Activated CD4-positive, CD25-positive, alpha-beta regulatory T cell treated with anti-CD3 and anti-CD28 coated beads, Interleukin-2, amount 50 U/mL, for 24 hours (primary cell): ENCODE results near the gene TTC36.
A peak's percentile ranks its signal among the peaks of the same experiment; 100 is the strongest.
"Not testable (repeated sequence)": the region's sequence is repeated elsewhere in the genome, so short reads cannot be mapped to it uniquely, and the experiment has no call there.

ENCODE experiments used
- ATAC-seq, 2 donors: fragments of 150-1000 bp; cut with Tn5 transposase; one replicate each; pipeline ENCODE4 v1.10.0; 2021; ENCODE audit warnings: mild to moderate bottlenecking in 1 of 2, moderate library complexity in 1 of 2

Gene TTC36, protein sequence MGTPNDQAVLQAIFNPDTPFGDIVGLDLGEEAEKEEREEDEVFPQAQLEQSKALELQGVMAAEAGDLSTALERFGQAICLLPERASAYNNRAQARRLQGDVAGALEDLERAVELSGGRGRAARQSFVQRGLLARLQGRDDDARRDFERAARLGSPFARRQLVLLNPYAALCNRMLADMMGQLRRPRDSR

DNA sequence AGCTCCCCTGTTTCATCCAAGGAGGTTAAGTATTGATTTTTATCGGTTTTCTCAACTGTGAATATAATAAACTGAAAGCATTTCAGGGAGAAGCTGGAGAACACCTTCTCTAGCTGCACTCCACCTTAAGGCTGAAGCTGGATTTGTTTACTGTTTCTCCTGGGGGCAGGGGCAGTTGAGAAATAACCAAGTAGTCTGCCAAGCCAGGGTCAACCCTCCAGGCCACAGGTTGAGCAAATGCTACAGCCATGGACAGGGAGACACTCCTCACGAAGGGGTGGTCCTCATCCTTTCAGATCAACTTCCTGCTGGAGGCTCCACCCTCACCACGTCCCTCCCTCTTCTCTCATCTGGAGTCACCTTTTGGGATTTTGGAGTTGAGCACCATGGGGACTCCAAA is at the start of gene TTC36:
TSS of gene TTC36 (plus strand) at position 366 of the 400 bp plus-strand sequence. CDS start at position 387, 21 bp downstream.
- ATAC-seq = no peak

DNA sequence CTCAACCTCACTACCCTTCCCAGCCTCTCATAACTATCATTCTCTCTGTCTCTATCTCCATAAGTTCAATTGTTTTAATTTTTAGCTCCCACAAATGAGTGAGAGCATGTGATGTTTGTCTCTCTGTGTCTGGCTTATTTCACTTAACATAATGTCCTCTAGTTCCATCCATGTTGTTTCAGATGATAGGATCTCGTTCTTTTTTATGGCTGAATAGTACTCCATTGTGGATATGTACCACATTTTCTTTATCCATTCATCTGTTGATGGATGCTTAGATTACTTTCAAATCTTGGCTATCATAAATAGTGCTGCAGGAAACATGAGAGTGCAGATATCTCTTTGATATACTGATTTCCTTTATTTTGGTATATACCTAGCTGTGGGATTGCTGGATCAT is 46.0 kb upstream of the TTC36 start:
- not testable (repeated sequence) for ATAC-seq

GRCh38 chr11:118484405-118484804 is 42.9 kb upstream of the TTC36 start:
- ATAC-seq = no peak

GRCh38 chr11:118485273-118485672 is 42.0 kb upstream of the TTC36 start:
- no peak for ATAC-seq

- ATAC-seq = peak; percentile 49 to 63
Measured at GRCh38 chr11:118488480-118489109, 38.7 kb upstream of the TTC36 start.

DNA sequence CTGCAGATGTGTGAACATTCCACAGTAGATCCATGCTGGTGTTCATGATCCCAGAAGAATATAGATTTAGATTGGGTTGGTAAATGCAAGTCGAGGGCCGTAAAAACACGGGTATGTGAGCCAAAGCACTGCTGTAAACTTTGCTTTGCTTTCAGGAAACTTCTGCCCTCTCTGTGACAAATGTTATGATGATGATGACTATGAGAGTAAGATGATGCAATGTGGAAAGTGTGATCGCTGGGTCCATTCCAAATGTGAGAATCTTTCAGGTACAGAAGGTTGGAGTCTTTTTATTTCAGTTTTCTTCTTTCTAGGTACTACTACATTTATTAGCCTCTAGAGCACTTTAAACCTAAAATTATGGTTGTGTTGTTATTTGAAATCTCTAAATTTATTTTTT is 36.2 kb upstream of the TTC36 start:
- ATAC-seq = peak in 1 of 2 donors; percentile 53

GRCh38 chr11:118497831-118498230 is 29.4 kb upstream of the TTC36 start:
- no peak for ATAC-seq

DNA sequence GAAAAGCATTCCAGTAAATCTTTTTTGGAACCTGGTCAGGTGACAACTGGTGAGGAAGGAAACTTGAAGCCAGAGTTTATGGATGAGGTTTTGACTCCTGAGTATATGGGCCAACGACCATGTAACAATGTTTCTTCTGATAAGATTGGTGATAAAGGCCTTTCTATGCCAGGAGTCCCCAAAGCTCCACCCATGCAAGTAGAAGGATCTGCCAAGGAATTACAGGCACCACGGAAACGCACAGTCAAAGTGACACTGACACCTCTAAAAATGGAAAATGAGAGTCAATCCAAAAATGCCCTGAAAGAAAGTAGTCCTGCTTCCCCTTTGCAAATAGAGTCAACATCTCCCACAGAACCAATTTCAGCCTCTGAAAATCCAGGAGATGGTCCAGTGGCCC is 24.1 kb upstream of the TTC36 start:
- no peak for ATAC-seq

GRCh38 chr11:118511601-118512000 is 15.7 kb upstream of the TTC36 start:
- no peak for ATAC-seq

- no peak for ATAC-seq
Measured at GRCh38 chr11:118514103-118514502, 13.2 kb upstream of the TTC36 start.

DNA sequence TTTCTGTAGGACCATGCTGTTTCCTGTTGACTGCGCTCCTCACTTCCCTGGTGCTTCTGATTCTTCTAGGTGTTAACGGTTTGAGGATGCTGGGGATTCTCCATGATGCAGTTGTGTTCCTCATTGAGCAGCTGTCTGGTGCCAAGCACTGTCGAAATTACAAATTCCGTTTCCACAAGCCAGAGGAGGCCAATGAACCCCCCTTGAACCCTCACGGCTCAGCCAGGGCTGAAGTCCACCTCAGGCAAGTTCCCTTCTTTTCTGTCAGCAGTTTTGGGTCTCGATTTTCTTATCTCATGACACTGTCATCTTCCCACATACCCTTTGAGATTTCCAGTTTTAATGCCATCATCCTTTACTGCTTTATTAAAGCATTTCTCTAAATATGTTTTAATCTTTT is 7.7 kb upstream of the TTC36 start:
- no peak for ATAC-seq

DNA sequence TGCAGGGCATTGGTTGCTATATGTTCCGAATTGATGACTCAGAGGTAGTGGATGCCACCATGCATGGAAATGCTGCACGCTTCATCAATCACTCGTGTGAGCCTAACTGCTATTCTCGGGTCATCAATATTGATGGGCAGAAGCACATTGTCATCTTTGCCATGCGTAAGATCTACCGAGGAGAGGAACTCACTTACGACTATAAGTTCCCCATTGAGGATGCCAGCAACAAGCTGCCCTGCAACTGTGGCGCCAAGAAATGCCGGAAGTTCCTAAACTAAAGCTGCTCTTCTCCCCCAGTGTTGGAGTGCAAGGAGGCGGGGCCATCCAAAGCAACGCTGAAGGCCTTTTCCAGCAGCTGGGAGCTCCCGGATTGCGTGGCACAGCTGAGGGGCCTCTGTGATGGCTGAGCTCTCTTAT is 5.4 kb upstream of the TTC36 start:
- ATAC-seq = no peak

DNA sequence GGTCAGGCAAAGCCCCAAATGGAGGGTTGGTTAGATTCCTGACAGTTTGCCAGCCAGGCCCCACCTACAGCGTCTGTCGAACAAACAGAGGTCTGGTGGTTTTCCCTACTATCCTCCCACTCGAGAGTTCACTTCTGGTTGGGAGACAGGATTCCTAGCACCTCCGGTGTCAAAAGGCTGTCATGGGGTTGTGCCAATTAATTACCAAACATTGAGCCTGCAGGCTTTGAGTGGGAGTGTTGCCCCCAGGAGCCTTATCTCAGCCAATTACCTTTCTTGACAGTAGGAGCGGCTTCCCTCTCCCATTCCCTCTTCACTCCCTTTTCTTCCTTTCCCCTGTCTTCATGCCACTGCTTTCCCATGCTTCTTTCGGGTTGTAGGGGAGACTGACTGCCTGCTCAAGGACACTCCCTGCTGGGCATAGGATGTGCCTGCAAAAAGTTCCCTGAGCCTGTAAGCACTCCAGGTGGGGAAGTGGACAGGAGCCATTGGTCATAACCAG is 4.7 kb upstream of the TTC36 start:
- ATAC-seq = no peak

DNA sequence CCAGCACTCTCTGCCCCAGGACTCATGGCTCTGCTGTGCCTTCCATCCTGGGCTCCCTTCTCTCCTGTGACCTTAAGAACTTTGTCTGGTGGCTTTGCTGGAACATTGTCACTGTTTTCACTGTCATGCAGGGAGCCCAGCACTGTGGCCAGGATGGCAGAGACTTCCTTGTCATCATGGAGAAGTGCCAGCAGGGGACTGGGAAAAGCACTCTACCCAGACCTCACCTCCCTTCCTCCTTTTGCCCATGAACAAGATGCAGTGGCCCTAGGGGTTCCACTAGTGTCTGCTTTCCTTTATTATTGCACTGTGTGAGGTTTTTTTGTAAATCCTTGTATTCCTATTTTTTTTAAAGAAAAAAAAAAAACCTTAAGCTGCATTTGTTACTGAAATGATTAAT is 2.9 kb upstream of the TTC36 start:
- no peak for ATAC-seq

GRCh38 chr11:118524757-118525470 is 2.4 kb upstream of the TTC36 start:
- no peak for ATAC-seq

DNA sequence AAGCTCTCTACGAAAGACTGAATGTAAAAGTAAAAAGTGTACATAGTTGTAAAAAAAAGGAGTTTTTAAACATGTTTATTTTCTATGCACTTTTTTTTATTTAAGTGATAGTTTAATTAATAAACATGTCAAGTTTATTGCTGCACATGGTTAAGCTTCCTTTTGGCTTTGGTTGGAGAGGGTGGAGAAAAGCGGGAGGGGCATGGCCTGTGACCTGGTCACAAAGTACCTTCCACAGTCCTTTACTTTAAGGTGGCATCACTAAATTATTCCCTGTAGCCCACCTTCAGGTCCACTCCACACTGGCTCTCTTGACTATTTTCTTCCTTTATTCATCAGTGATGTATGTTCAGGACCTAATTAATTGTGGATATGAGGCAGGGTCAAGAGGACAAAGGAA is 586 bp upstream of the TTC36 start:
- ATAC-seq = no peak

DNA sequence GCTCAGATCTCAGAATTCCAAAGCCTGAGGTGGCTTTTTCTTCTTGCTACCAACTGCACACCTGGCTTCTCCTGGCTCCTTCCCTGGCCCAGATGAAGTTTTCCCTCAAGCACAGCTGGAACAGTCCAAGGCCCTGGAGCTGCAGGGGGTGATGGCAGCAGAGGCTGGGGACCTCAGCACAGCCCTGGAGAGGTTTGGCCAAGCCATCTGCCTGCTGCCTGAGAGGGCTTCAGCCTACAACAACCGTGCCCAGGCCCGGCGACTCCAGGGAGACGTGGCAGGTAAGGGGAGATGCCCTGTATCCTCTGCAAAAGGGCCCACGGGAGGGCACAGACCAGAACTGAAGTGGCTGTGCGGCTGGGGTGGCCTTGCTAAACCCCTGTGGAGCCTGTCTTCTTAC is 1.2 kb downstream of the TTC36 start:
- ATAC-seq = no peak

- ATAC-seq = no peak
Measured at GRCh38 chr11:118529584-118530175, 2.4 kb downstream of the TTC36 start.

- no peak for ATAC-seq
Measured at GRCh38 chr11:118530180-118530682, 3.0 kb downstream of the TTC36 start.

DNA sequence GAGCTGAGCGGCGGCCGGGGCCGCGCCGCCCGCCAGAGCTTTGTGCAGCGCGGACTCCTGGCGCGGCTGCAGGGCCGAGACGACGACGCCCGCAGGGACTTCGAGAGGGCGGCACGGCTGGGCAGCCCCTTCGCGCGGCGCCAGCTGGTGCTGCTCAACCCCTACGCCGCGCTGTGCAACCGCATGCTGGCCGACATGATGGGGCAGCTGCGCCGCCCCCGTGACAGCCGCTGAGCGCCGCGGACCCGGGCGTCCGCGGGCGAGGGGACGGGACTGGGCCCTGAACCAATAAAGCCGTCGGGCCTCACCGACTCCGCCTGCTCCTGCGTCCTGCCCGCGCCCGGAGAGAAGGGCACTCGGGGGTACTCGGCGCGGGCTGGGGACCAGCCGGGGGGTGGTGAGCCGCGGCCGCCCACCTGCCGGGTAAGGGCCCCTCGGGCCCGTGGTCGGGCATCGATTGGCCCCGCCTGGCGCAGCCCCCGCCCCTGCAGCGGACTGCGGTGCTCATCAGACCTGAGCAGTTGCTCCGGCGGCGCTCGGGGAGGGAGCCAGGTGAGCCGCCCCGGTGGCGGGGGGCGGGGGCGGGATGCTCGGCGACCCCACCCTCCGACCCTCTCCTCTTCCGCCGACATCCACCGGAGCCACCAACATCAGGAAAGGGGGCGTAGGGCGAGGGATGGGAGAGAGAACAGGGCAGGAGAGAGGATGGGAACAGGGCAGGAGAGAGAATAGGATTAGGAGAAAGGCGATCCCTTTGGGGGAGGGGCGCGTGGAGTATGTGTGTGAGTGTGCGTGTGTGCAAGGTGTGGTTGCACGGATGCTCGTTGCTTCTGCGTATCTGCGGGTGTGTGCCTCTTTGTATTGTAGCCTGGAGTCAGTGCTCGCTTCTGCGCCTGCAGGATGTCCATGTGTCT is 3.7 kb downstream of the TTC36 start, which contains the start of gene TMEM25:
TSS of gene TMEM25 (plus strand) at position 510 of the 914 bp plus-strand sequence. CDS start 610 bp downstream, outside the sequence.
- peak; percentile 87 to 89 for ATAC-seq

DNA sequence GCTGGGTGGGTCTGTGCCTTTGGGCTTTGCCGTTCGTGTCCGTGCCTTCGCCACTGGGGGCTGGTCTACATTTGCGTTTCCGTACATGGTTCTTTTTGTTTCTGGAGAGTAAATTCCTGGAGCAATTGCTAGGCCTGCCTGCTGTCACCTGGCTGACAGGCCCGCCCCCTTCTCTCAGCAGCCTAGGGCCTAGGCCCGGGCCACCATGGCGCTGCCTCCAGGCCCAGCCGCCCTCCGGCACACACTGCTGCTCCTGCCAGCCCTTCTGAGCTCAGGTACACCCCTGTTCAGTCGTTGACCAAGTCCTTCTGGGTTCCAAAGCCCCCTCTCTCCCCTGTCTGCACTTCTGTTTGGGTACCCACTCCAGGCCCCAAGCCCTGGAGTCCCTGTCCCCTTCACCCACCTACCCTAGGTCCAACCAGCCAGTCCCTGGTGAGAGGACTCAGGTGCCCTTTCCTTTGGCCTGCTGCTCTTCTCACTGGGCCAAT is 4.4 kb downstream of the TTC36 start:
- peak in 1 of 2 donors; percentile 4 for ATAC-seq

- no peak for ATAC-seq
Measured at GRCh38 chr11:118532091-118532490, 4.8 kb downstream of the TTC36 start.
